HEK293T (cell line): ENCODE data around the gene DSCAM.
"Not testable (repeated sequence)": the region's sequence is repeated elsewhere in the genome, so short reads cannot be mapped to it uniquely, and the experiment has no call there.

Experiments
- CTCF ChIA-PET: fragments of 350-600 bp; formaldehyde crosslinking; extraction: SDS; loops from one replicate; lab custom pipeline; 2021; ENCODE audit warnings: antibody characterized with exemption, inconsistent platforms; lab: Yijun Ruan, JAX
- POLR2A ChIA-PET: fragments of 350-600 bp; formaldehyde crosslinking; extraction: SDS; loops from one replicate; lab custom pipeline; 2020; ENCODE audit warnings: antibody characterized with exemption, inconsistent platforms; lab: Yijun Ruan, JAX
- DNase-seq: peaks from one replicate; pipeline ENCODE4 v3.0.0; 2012; ENCODE audit warnings: mixed read lengths; ENCODE audit errors: extremely low spot score
- ARNT ChIP-seq: fragments of 450-650 bp; IDR thresholded peaks from 2 replicates; pipeline ENCODE4 v1.6.1; 2017; ENCODE audit warnings: mild to moderate bottlenecking
- BHLHE40 ChIP-seq: fragments of 450-650 bp; IDR thresholded peaks from 2 replicates; pipeline ENCODE4 v1.6.1; 2016; ENCODE audit warnings: mild to moderate bottlenecking, moderate library complexity, borderline replicate concordance
- CTBP1 ChIP-seq: fragments of 450-650 bp; IDR thresholded peaks from 2 replicates; pipeline ENCODE4 v1.6.1; 2016; ENCODE audit warnings: borderline replicate concordance
- ELF4 ChIP-seq: fragments of 450-650 bp; IDR thresholded peaks from 2 replicates; pipeline ENCODE4 v1.6.1; 2017; ENCODE audit warnings: antibody characterized with exemption
- FOXA1 ChIP-seq: fragments of 450-650 bp; IDR thresholded peaks from 2 replicates; pipeline ENCODE4 v1.6.1; 2016; ENCODE audit warnings: mild to moderate bottlenecking
- FOXK2 ChIP-seq: fragments of 450-650 bp; IDR thresholded peaks from 2 replicates; pipeline ENCODE4 v1.6.1; 2016; ENCODE audit warnings: mild to moderate bottlenecking
- FOXM1 ChIP-seq: fragments of 450-650 bp; IDR thresholded peaks from 2 replicates; pipeline ENCODE4 v1.6.1; 2017; ENCODE audit warnings: mild to moderate bottlenecking, borderline replicate concordance
- HDGF ChIP-seq: fragments of 450-650 bp; IDR thresholded peaks from 2 replicates; pipeline ENCODE4 v1.6.1; 2017; ENCODE audit warnings: antibody characterized with exemption, borderline replicate concordance
- L3MBTL2 ChIP-seq: fragments of 450-650 bp; conservative IDR thresholded peaks from 2 replicates; pipeline ENCODE4 v1.6.1; 2016; ENCODE audit warnings: mild to moderate bottlenecking
- LEF1 ChIP-seq: fragments of 450-650 bp; IDR thresholded peaks from 2 replicates; pipeline ENCODE4 v1.6.1; 2017; ENCODE audit warnings: mild to moderate bottlenecking, borderline replicate concordance
- NFRKB ChIP-seq: fragments of 450-650 bp; IDR thresholded peaks from 2 replicates; pipeline ENCODE4 v1.6.1; 2016; ENCODE audit warnings: mild to moderate bottlenecking, moderate library complexity
- SP1 ChIP-seq: fragments of 450-650 bp; IDR thresholded peaks from 2 replicates; pipeline ENCODE4 v1.6.1; 2017
- SUZ12 ChIP-seq: fragments of 450-650 bp; IDR thresholded peaks from 2 replicates; pipeline ENCODE4 v1.6.1; 2016; ENCODE audit warnings: mild to moderate bottlenecking
- TARDBP ChIP-seq: fragments of 450-650 bp; IDR thresholded peaks from 2 replicates; pipeline ENCODE4 v1.6.1; 2016
- ZNF384 ChIP-seq: fragments of 450-650 bp; IDR thresholded peaks from 2 replicates; pipeline ENCODE4 v1.6.1; 2016
- TF ChIP-seq, protein P1 (sequence below): fragments of 450-650 bp; IDR thresholded peaks from 2 replicates; pipeline ENCODE4 v1.6.1; 2016

The DSCAM gene

DNA sequence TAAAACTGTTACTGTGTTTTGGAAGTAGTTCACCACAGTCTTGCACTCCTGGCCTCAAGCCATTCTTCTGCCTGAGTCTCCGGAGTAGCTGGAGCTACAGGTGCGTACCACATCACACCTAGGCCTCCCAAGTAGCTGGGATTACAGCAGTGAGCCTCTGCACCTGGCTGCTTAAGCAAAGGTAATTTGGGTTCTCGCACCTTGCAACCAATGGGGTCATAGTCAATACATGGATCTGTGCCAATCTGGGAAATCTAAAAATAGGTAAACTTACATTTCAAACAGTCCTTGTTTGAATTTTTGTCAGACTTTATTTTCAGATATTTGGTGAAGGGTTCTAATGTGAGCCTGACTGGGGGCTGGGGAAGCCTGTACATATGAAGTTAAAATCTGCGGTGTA, 513.2 kb downstream of the DSCAM start:
- TF ChIP-seq FOXA1, result no peak
- no peak for TF ChIP-seq FOXK2
- no peak for TF ChIP-seq TARDBP
- no peak for TF ChIP-seq BHLHE40
- no peak for TF ChIP-seq NFRKB
- ChIA-PET CTCF (no interaction called here), POLR2A (no interaction called here)
- no peak for DNase-seq

DNA sequence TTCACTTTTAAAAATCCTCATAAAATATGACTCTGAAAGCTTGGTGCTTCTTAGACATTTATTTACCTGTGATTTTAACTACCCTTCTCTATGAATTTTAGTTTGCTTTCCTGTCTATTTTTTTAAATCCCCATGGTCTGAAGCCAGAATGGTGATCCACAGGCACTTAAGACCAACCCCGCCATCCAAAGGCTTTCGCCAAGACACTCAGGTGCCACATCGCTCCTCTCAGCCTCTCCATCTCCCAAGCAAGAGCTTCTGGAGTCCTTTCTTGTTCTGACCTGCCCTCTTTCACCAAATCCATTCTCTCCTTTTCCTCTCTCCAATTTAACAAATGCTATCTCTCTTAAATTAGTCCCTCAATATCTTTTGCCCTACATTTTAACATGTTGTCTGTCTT, 515.2 kb downstream of the DSCAM start:
- TF ChIP-seq CTBP1 (no peak), SP1 (no peak), ARNT (no peak), FOXK2 (no peak), TARDBP (no peak), LEF1 (no peak), FOXA1 (no peak), ZNF384 (no peak), HDGF (no peak), BHLHE40 (no peak), FOXM1 (no peak), ELF4 (no peak)
- no peak for DNase-seq
- POLR2A ChIA-PET, result no interaction called here
- CTCF ChIA-PET, result no interaction called here

DNA sequence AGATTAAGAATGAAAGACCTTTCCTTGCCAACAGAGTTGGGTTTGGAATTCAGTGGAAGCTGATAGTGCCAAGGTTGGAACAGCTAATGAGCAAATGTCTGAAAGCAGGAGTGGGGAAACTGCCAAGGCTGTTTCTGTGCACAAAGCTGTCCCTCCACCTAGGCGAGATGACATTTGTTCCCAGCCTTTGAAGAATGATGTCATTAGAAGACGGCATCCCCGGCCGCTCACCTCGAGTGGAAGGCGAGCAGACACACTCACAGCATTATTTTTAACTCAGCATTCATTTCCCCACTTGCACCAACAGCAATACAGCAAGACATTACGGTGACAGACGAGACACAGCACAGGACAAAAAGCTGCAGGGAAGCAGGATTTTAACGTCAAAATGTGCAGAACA, 515.8 kb downstream of the DSCAM start:
- ChIA-PET POLR2A (interaction anchor here (0.6 kb wide), 1 partner anchor 9 kb away, joined by 3 read pairs; no protein-coding TSS in a partner anchor), CTCF (no interaction called here)
- TF ChIP-seq SP1 (no peak), SUZ12 (no peak), HDGF (no peak), FOXA1 (no peak), ARNT (no peak), FOXK2 (no peak), BHLHE40 (no peak), FOXM1 (no peak), TARDBP (no peak), L3MBTL2 (no peak), CTBP1 (no peak), NFRKB (no peak), ZNF384 (no peak), LEF1 (no peak), ELF4 (no peak)
- TF ChIP-seq, protein P1, sequence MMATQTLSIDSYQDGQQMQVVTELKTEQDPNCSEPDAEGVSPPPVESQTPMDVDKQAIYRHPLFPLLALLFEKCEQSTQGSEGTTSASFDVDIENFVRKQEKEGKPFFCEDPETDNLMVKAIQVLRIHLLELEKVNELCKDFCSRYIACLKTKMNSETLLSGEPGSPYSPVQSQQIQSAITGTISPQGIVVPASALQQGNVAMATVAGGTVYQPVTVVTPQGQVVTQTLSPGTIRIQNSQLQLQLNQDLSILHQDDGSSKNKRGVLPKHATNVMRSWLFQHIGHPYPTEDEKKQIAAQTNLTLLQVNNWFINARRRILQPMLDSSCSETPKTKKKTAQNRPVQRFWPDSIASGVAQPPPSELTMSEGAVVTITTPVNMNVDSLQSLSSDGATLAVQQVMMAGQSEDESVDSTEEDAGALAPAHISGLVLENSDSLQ, result no peak
- no peak for DNase-seq

DNA sequence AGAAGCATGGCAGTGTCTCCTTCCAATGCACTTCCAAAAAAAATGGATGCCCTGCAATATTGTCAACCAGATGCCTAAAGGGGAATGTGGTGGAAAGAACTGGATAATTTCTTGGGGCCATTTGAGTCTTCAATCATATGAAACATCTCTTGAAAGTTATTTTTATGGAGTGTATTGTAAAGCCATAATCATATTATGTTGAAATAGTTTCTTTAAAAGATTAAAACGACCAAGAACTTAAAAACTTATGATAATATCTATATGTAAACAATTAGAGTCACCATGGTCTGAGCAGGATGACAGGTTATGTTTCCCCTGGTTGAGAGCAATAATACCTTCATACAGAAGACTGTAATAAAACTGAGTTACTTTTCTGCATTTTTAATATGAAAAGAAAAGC, 522.6 kb downstream of the DSCAM start:
- POLR2A ChIA-PET, result no interaction called here
- TF ChIP-seq TARDBP, result no peak
- no peak for TF ChIP-seq FOXK2

DNA sequence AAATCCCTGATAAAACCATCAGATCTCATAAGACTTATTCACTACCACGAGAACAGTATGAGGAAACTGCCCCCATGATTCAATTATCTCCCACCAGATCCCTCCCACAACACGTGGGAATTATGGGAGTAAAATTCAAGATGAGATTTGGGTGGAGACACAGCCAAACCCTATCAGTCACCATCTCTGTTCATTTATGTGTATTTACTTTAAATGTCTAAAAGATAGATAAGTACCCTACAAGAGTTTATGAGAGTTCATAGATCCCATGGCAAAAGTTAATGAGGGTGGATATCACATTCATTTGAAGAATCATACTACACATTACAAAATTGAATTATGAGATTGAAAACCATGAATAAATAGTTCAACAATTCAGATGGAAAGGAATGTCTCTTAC, 526.2 kb downstream of the DSCAM start:
- CTCF ChIA-PET, POLR2A ChIA-PET, DNase-seq: not testable (repeated sequence)

More for the DNA sequence above, 522.6 kb downstream of the DSCAM start:
- CTCF ChIA-PET, result no interaction called here
- DNase-seq, result no peak

DNA sequence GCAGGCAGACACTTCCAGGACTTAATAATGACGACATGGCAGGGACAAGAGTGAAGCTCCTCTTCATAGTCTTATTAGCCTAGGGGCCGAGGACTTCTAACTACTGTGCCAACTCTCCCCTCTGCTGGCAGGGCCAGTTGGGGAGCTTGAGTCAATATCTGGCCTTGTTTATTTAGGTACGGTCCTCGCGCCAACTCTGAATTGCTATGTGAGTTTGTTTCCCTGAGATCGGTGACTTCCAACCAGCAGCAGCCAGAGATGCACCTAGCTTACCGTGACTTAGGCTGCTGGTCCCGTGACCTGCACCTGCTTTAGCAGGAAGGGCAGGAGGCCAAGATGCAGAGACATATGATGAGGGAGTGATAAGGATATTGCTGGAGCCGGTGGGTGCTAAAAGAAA, 528.6 kb downstream of the DSCAM start:
- no peak for DNase-seq
- TF ChIP-seq HDGF (no peak), ZNF384 (no peak)
- ChIA-PET POLR2A (no interaction called here), CTCF (no interaction called here)

DNA sequence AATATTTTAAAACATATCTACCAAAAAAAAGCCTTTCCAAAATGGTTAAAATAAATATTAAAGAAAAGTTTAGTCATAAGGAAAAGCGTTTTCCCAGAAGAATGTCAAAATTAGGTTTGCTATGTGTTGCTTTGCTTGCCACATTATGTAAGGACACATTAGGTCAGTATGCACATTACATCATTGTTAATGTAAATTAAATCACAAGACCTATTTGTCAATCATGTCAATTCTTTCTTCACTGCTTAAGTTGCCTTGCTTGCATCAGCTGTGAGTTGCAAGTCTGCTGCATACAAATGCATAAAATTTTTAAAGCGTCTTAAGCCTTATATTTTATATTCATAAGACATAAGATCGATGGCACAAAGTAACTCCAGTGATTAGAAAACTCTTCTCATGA, 530.9 kb downstream of the DSCAM start:
- ChIA-PET POLR2A (no interaction called here), CTCF (no interaction called here)
- TF ChIP-seq ARNT, result no peak
- no peak for DNase-seq

DNA sequence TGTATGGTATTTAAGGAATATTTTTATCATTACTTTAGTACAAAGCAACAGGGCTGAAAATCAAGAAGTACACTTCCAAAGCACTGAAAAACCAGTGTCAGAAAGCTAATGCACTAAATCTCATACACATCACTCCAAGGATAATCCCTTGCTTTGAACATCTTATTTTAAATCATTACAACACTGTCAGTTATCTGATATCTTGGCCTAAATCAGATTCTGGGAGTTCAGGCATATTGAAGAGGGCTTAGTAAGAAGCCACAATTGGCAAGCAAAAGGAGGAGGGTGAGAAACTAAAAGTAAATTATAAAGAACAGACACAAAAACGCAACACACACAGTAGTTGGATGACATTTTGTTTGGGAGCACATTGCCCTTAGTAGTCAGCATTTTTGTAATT, 531.3 kb downstream of the DSCAM start:
- DNase-seq, result no peak
- CTCF ChIA-PET, result no interaction called here
- POLR2A ChIA-PET, result no interaction called here
- no peak for TF ChIP-seq FOXK2
- TF ChIP-seq SUZ12, result no peak
- TF ChIP-seq SP1, result no peak
- no peak for TF ChIP-seq LEF1
- TF ChIP-seq ELF4, result no peak
- no peak for TF ChIP-seq NFRKB
- TF ChIP-seq HDGF, result no peak
- no peak for TF ChIP-seq TARDBP
- TF ChIP-seq CTBP1, result no peak
- TF ChIP-seq BHLHE40, result no peak
- TF ChIP-seq FOXM1, result no peak
- no peak for TF ChIP-seq ARNT
- no peak for TF ChIP-seq ZNF384
- TF ChIP-seq, protein P1, result no peak
- TF ChIP-seq FOXA1, result no peak
- no peak for TF ChIP-seq L3MBTL2
